H9 (cell line): ENCODE data around the gene SLC44A1. TPM values are rescaled to one million over a fixed set of nuclear protein-coding genes. Genes with fewer than 3 reads are reported as not detected.

Source experiments
- DNase-seq: peaks from one replicate; pipeline ENCODE4 v3.0.0-alpha.2; 2017
- H2AFZ ChIP-seq: one replicate; pipeline ENCODE4 v1.6.1; 2013; ENCODE audit warnings: mild to moderate bottlenecking, low read length, control low read depth, moderate library complexity
- H2AK5ac ChIP-seq: 2 replicates; pipeline ENCODE4 v1.6.1; 2013; ENCODE audit warnings: low read length, control low read depth, mixed read lengths; ENCODE audit not compliant: insufficient read length
- H2BK120ac ChIP-seq: one replicate; pipeline ENCODE4 v1.6.1; 2013; ENCODE audit warnings: low read depth, mild to moderate bottlenecking, low read length, control low read depth, inconsistent platforms; ENCODE audit not compliant: poor library complexity, severe bottlenecking
- H2BK12ac ChIP-seq: 2 replicates; pipeline ENCODE4 v1.6.1; 2013; ENCODE audit warnings: low read length, control low read depth, mixed read lengths, low read depth; ENCODE audit not compliant: insufficient read length
- H2BK15ac ChIP-seq: 2 replicates; pipeline ENCODE4 v1.6.1; 2013; ENCODE audit warnings: low read depth, low read length, control low read depth
- H2BK20ac ChIP-seq: one replicate; pipeline ENCODE4 v1.6.1; 2013; ENCODE audit warnings: low read depth, mild to moderate bottlenecking, low read length, control low read depth, inconsistent platforms; ENCODE audit not compliant: poor library complexity, severe bottlenecking
- H2BK5ac ChIP-seq: 2 replicates; pipeline ENCODE4 v1.6.1; 2013; ENCODE audit warnings: low read length, control low read depth, mixed read lengths; ENCODE audit not compliant: insufficient read length
- H3K14ac ChIP-seq: 2 replicates; pipeline ENCODE4 v1.6.1; 2013; ENCODE audit warnings: low read length, control low read depth; ENCODE audit not compliant: insufficient read depth
- H3K18ac ChIP-seq: 2 replicates; pipeline ENCODE4 v1.6.1; 2013; ENCODE audit warnings: low read depth, mild to moderate bottlenecking, mixed read lengths, low read length, control low read depth; ENCODE audit not compliant: insufficient read length
- H3K23ac ChIP-seq: 2 replicates; pipeline ENCODE4 v1.6.1; 2013; ENCODE audit warnings: low read length, control low read depth, mixed read lengths, low read depth; ENCODE audit not compliant: insufficient read length
- H3K23me2 ChIP-seq: 2 replicates; pipeline ENCODE4 v1.6.1; 2013; ENCODE audit warnings: low read depth, mild to moderate bottlenecking, mixed read lengths, low read length, control low read depth; ENCODE audit not compliant: insufficient read length, poor library complexity, severe bottlenecking
- H3K27ac ChIP-seq: 2 replicates; pipeline ENCODE4 v1.5.1; 2013; ENCODE audit warnings: low read length, control low read depth, mixed read lengths, low read depth; ENCODE audit not compliant: insufficient read length
- H3K27me3 ChIP-seq: 2 replicates; pipeline ENCODE4 v1.6.1; 2013; ENCODE audit warnings: low read length, control low read depth, inconsistent platforms; ENCODE audit not compliant: insufficient read depth
- H3K4ac ChIP-seq: 2 replicates; pipeline ENCODE4 v1.6.1; 2013; ENCODE audit warnings: low read depth, mild to moderate bottlenecking, control low read depth, inconsistent platforms, low read length, moderate library complexity
- H3K4me1 ChIP-seq: 2 replicates; pipeline ENCODE4 v1.6.1; 2013; ENCODE audit warnings: low read length, control low read depth, inconsistent platforms; ENCODE audit not compliant: insufficient read depth
- H3K4me2 ChIP-seq: 2 replicates; pipeline ENCODE4 v1.6.1; 2013; ENCODE audit warnings: low read length, control low read depth, mixed read lengths; ENCODE audit not compliant: insufficient read length, insufficient read depth
- H3K56ac ChIP-seq: 2 replicates; pipeline ENCODE4 v1.6.1; 2013; ENCODE audit warnings: low read depth, mild to moderate bottlenecking, mixed read lengths, low read length, control low read depth; ENCODE audit not compliant: insufficient read length
- H3K79me1 ChIP-seq: 2 replicates; pipeline ENCODE4 v1.6.1; 2013; ENCODE audit warnings: low read depth, mild to moderate bottlenecking, moderate library complexity, low read length, control low read depth, inconsistent platforms; ENCODE audit not compliant: insufficient read depth, poor library complexity, severe bottlenecking
- H3K79me2 ChIP-seq: 2 replicates; pipeline ENCODE4 v1.6.1; 2013; ENCODE audit warnings: low read length, control low read depth, inconsistent platforms; ENCODE audit not compliant: insufficient read depth
- H3K9ac ChIP-seq: 2 replicates; pipeline ENCODE4 v1.6.1; 2013; ENCODE audit warnings: low read length, control low read depth, mixed read lengths; ENCODE audit not compliant: insufficient read length; ENCODE audit errors: extremely low read depth
- H3K9me3 ChIP-seq: one replicate; pipeline ENCODE4 v1.6.1; 2013; ENCODE audit warnings: low read depth, low read length, inconsistent platforms; ENCODE audit not compliant: control insufficient read depth
- H3T11ph ChIP-seq: one replicate; pipeline ENCODE4 v1.6.1; 2013; ENCODE audit warnings: mild to moderate bottlenecking, low read length, control low read depth, inconsistent platforms
- H4K20me1 ChIP-seq: one replicate; pipeline ENCODE4 v1.6.1; 2013; ENCODE audit not compliant: control insufficient read depth, insufficient read length, insufficient read depth
- H4K5ac ChIP-seq: 2 replicates; pipeline ENCODE4 v1.6.1; 2013; ENCODE audit warnings: low read depth, mild to moderate bottlenecking, mixed read lengths, low read length, control low read depth; ENCODE audit not compliant: insufficient read length
- H4K8ac ChIP-seq: replicated peaks from 2 replicates; pipeline ENCODE4 v1.6.1; 2013; ENCODE audit warnings: low read length, control low read depth, mixed read lengths, low read depth; ENCODE audit not compliant: insufficient read length
- H4K91ac ChIP-seq: 2 replicates; pipeline ENCODE4 v1.6.1; 2013; ENCODE audit warnings: low read depth, mild to moderate bottlenecking, moderate library complexity, mixed read lengths, low read length, control low read depth; ENCODE audit not compliant: insufficient read length
- H3K27ac Mint-ChIP-seq, 3 experiments: 2 replicates in 2 of 3; 3 replicates in 1 of 3; pipeline ENCODE4 v1.8.0; 2020 to 2021; ENCODE audit warnings: mixed read lengths in 3 of 3, mild to moderate bottlenecking in 1 of 3, moderate library complexity in 1 of 3
- H3K27me3 Mint-ChIP-seq: 2 replicates; pipeline ENCODE4 v1.8.0; 2021; ENCODE audit warnings: low read depth, mild to moderate bottlenecking, moderate library complexity, mixed read lengths
- H3K36me3 Mint-ChIP-seq, 3 experiments: 2 replicates in 2 of 3; 3 replicates in 1 of 3; pipeline ENCODE4 v1.8.0; 2020 to 2021; ENCODE audit warnings: low read depth in 3 of 3, mixed read lengths in 3 of 3; ENCODE audit not compliant: insufficient read depth in 1 of 3
- H3K4me1 Mint-ChIP-seq, 2 experiments: 2 replicates each; pipeline ENCODE4 v1.8.0; 2020; ENCODE audit warnings: mixed read lengths in 2 of 2
- H3K4me3 Mint-ChIP-seq, 2 experiments: 2 replicates in 1 of 2; 3 replicates in 1 of 2; pipeline ENCODE4 v1.8.0; 2020 to 2021; ENCODE audit warnings: mild to moderate bottlenecking in 2 of 2, mixed read lengths in 2 of 2, moderate library complexity in 1 of 2
- H3K9me3 Mint-ChIP-seq, 2 experiments: 2 replicates in 1 of 2; 3 replicates in 1 of 2; pipeline ENCODE4 v1.8.0; 2020; ENCODE audit warnings: mild to moderate bottlenecking in 2 of 2, mixed read lengths in 2 of 2, moderate library complexity in 1 of 2
- CTCF ChIP-seq: fragments of 200-600 bp; sonication (generic); conservative IDR thresholded peaks from 3 replicates; pipeline ENCODE4 v1.8.0; 2021; ENCODE audit warnings: antibody characterized with exemption, mild to moderate bottlenecking
- WGBS: extraction: QIAGEN DNeasy Blood & Tissue Kit; methylation state at CpG from one replicate; pipeline ENCODE4 v1.1.7; 2013; ENCODE audit warnings: missing lambda C conversion rate, low lambda C conversion rate, mixed read lengths; ENCODE audit not compliant: insufficient read length; ENCODE audit errors: extremely low coverage; 5-methylcytosine and 5-hydroxymethylcytosine counted together
- total RNA-seq: library from RNA; stranded (reverse); gene quantifications from 2 replicates; pipeline ENCODE4 v1.2.1, GENCODE V29; 2021

The SLC44A1 gene
- total RNA-seq, 1 experiment from 2014 or later, result 60.7 TPM

DNA sequence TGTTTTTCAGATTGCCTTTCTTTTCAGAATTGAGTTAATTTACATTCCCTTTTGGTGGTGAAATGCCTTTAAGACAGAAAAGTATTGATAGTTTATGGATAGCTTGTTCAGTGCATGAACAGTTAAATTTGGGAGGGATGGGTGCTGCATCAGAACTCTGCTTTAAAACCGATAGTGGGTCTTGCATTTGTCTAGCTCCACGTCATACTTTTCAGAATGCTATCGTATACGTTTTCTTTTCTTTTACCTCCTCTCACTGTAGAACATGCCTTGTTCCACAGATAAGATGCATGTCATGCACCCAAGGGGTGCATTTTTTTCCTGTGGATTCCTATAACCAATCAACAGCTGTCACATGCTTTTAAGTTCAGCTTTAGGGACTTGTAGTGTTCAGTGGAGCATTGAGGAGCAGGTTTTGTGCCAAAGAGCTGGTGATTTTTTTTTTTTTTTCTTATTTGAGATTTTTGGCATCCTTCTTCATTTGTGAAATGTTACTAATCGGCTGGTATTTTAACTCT, 2.3 kb downstream of the SLC44A1 start:
- H3K4me1 Mint-ChIP-seq, result peaks cover 66 to 73% of the 10 kb centered on the region in 2 experiments

More for the DNA sequence above, 2.3 kb downstream of the SLC44A1 start:
- H2AFZ ChIP-seq, result no peak overlapping the region
- H2BK20ac ChIP-seq, result no peak overlapping the region
- H3K4me1 ChIP-seq, result peaks cover 5% of the 10 kb centered on the region; the same call in 1 of the 2 replicates
- H3K79me1 ChIP-seq, result no peaks in the 10 kb centered on the region
- H2AK5ac ChIP-seq, result no peak overlapping the region
- H3K27ac ChIP-seq, result no peak overlapping the region
- no peak overlapping the region for H4K5ac ChIP-seq
- no peaks in the 10 kb centered on the region for H3K9me3 ChIP-seq
- no peak overlapping the region; a peak in 1 of 7 replicates for H3K27ac Mint-ChIP-seq
- no peak overlapping the region for H3K23ac ChIP-seq
- TF ChIP-seq CTCF, result no peak
- no peaks in the 10 kb centered on the region for H4K20me1 ChIP-seq
- H3K14ac ChIP-seq, result no peak overlapping the region
- H3K36me3 Mint-ChIP-seq, result no peaks in the 10 kb centered on the region
- peaks cover 9% of the 10 kb centered on the region for H3K23me2 ChIP-seq
- peak overlapping the region; percentile 94 to 98 for H3K4me3 Mint-ChIP-seq
- no peak overlapping the region for H2BK15ac ChIP-seq
- H3K9ac ChIP-seq, result no peak overlapping the region
- no peak overlapping the region for H4K8ac ChIP-seq
- H2BK5ac ChIP-seq, result no peak overlapping the region
- no peak overlapping the region for H3K18ac ChIP-seq
- no peak overlapping the region for H4K91ac ChIP-seq
- no peak for DNase-seq
- H2BK12ac ChIP-seq, result no peak overlapping the region
- H3K56ac ChIP-seq, result no peak overlapping the region
- H3K79me2 ChIP-seq, result peaks cover 12% of the 10 kb centered on the region; the same call in 1 of the 2 replicates
- H3K27me3 ChIP-seq, result no peaks in the 10 kb centered on the region
- WGBS, result no CpG with 5 or more reads among the region's 5 CpGs
- no peak overlapping the region for H3K4ac ChIP-seq
- H3T11ph ChIP-seq, result no peak overlapping the region
- peak overlapping the region; percentile 31 for H3K4me2 ChIP-seq
- H3K27me3 Mint-ChIP-seq, result no peaks in the 10 kb centered on the region
- H3K9me3 Mint-ChIP-seq, result peaks cover 0 to 2% of the 10 kb centered on the region in 2 experiments; a peak in 1 of 5 replicates
- H2BK120ac ChIP-seq, result no peak overlapping the region
